Measurements from ENCODE around the gene TFCP2.
"Not testable (repeated sequence)": the region's sequence is repeated elsewhere in the genome, so short reads cannot be mapped to it uniquely, and the experiment has no call there.

TFCP2 gene

GRCh38 chr12:51080136-51080535 lies 92.8 kb downstream of the TFCP2 start:
- no peak for DNase-seq (ENCODE audit: low read depth)

- DNase-seq (ENCODE audit: low read depth): not testable (repeated sequence)
These were observed 94.1 kb downstream of the TFCP2 start for GRCh38 chr12:51078866-51079265.

GRCh38 chr12:51078346-51078745 lies 94.6 kb downstream of the TFCP2 start:
- not testable (repeated sequence) for DNase-seq (ENCODE audit: low read depth)

DNA sequence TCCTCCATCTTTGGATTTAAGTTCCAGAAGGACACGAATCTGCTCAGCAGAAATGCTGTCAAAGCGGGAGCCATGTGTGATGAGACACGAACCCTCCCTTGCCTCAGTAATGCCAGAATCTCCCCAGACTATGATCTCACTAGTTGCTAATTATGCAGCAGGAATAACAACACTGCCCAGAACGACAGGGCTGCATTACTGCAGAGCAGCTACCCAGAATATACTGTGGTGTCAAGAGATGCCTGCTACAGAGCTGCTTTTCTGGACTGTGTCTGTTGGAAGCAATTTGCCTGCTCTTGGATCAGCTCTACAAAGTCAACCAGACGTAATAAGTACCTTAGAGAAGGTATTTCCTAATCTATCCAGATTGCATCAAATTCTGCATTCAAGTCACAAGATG lies 95.0 kb downstream of the TFCP2 start:
- DNase-seq (ENCODE audit: low read depth): no peak

- DNase-seq (ENCODE audit: low read depth): no peak
These were observed 96.6 kb downstream of the TFCP2 start for GRCh38 chr12:51076236-51076930.

DNA sequence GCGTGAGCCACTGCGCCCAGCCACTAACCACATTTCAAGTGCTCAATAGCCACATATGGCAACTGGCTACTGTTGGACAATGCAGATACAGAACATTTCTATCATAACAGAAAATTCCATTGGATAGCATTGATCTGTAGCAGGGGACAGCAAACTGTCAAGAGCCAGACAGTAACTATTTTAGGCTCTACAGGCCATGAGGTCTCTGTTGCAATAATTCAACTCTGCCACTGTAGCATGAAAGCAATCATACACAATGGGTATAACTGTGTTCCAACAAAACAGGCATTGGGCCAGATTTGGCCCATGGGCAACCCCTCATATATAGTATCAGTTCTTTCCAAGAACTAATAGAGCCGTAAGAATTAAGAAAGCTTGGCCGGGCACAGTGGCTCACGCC lies 97.5 kb downstream of the TFCP2 start:
- DNase-seq (ENCODE audit: low read depth): no peak

DNA sequence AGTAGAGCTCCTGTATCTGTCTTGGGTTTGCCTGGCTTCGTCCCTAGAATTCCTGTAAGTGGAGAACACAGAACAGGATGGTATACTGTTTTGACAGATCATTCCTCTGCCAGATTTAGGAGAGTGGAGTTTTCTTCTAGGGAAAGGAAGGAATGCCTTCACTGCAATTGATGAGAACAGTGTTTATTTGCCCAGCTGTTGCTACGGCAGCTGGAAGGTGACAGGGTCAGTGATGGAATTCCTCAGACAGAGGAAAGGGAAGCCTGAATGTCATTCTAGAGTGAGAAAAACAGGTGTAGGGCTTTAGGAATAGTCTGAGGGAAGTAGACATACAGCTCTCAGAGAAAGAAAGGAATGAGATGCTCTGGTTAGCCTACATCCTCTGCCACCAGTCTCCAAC lies 101.3 kb downstream of the TFCP2 start:
- DNase-seq (ENCODE audit: low read depth): no peak

DNA sequence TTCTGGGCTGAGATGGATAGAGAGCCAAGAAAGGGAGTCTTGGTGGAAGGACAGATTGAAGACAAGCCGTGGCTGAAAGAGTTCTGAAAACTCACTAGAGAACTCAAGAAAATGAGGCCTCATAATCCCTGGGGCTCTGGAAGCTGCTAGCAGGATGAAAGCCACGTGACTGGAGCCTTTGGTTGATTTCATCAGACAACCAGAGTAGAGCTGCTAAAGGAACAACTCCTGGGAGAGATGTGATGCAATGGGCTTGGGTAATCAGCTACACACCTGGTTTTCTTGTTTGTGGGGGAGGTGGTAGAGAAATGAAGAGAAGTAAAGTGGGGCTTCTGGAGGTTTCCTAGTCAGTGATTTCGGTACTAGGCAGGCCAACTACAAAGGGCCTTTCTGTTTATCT lies 102.9 kb downstream of the TFCP2 start:
- no peak for DNase-seq (ENCODE audit: low read depth)

DNA sequence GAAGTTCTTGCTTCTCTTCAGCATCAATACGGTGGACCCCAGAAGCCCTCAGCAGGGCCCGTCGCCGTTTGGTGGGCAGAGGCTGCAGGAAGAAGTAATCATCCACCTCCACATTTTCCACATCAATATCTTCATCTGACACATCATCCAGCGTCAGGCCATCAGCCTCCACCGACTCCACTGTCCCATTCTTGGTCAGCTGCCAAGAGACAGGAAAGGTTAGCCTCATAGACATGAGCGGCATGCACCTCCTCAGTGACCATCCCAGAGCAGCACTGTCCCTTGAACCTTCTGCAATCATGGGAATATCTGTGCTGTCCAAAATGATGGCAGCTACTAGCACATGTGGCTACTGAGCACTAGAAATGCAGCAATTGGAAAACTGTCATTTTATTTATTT lies 105.2 kb downstream of the TFCP2 start:
- no peak for DNase-seq (ENCODE audit: low read depth)

- DNase-seq (ENCODE audit: low read depth): no peak
These were observed 105.7 kb downstream of the TFCP2 start for GRCh38 chr12:51067229-51067628.

GRCh38 chr12:51065530-51065929 lies 107.4 kb downstream of the TFCP2 start:
- no peak for DNase-seq (ENCODE audit: low read depth)

DNA sequence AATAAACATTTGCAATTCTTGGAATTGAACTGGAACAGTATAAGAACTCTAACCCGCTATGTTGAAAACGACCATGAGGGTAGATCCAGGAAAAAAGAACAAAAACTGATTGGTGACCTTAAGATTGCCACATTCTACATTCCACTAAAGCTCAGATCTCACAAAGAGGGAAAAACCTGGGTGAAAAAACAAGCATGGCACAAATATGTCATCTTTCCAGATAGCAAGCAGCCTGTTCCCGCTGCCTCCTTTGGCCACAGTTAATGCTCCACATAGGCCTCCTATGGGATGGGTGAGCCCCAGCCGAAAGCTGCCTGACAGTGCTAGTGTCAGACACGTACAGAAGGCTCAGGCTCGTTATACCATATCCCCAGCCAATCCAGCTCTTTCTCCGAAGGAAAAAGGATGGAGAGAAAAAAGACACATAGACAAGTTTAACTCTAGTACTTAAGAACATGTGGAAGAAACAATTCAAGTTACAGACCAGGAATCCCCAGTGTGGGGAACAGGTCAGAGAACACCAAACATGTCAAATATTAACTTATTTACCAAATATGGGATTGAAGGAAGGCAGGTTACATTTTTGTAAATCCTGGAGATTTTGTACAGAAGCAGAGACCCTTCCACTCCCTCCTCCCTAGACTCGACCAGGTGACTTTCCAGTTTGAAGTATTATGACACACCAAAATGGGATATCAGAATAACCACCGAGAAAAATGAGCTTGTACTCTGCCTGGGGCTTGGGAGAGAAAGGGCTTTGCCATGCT lies 110.1 kb downstream of the TFCP2 start:
- no peak for DNase-seq (ENCODE audit: low read depth)

GRCh38 chr12:51059086-51059485 lies 113.8 kb downstream of the TFCP2 start:
- no peak for DNase-seq (ENCODE audit: low read depth)

- DNase-seq (ENCODE audit: low read depth): peak; percentile 33
These were observed 116.7 kb downstream of the TFCP2 start for GRCh38 chr12:51056242-51056641.

DNA sequence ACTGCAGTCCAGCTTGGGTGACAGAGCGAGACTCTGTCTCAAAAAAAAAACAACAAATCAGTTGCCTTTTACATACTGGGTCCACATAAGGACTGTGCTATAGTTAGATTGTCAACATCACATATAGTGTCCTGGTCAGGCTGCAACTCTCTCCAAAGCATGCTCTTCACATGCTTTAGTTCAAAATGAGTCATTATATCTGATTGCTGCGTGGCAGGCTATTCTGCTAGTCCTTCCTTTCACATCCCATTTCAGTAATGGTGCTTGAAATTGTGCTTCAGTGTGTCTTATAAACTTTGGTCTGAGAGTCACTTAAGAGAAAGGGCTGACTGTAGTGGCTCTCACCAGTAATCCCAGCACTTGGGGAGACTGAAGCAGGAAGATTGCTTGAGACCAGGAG lies 117.9 kb downstream of the TFCP2 start:
- no peak for DNase-seq (ENCODE audit: low read depth)

- no peak for DNase-seq (ENCODE audit: low read depth)
These were observed 121.1 kb downstream of the TFCP2 start for GRCh38 chr12:51051787-51052186.

GRCh38 chr12:51049525-51049924 lies 123.4 kb downstream of the TFCP2 start:
- no peak for DNase-seq (ENCODE audit: low read depth)

GRCh38 chr12:51048661-51049251 lies 124.2 kb downstream of the TFCP2 start:
- DNase-seq (ENCODE audit: low read depth): no peak

GRCh38 chr12:51047655-51048540 lies 125.0 kb downstream of the TFCP2 start, which contains the start of gene LETMD1:
LETMD1 (plus strand) TSS chr12:51048327; CDS start chr12:51048357, 30 bp downstream.
- DNase-seq (ENCODE audit: low read depth): peak; percentile 98

All from GM04504 (cell line).